Gastrocnemius medialis (tissue), 4 donors: ENCODE results near the gene ALDH3A2. TPM values are rescaled to one million over a fixed set of nuclear protein-coding genes. Genes with fewer than 3 reads are reported as not detected.

ENCODE experiments used
- ATAC-seq, 2 donors: fragments of 150-250 bp; one replicate each; pipeline ENCODE4 v1.9.1; 2016
- DNase-seq, 2 donors: peaks; one replicate each; pipeline ENCODE4 v3.0.0-alpha.2; 2019
- H3K27ac ChIP-seq, 4 donors: fragments of 200-600 bp; sonication (generic); 1 replicate in 1 of 4; 2 replicates in 3 of 4; pipeline ENCODE4 v1.5.1; 2016 to 2018; ENCODE audit warnings: mild to moderate bottlenecking in 2 of 4, moderate library complexity in 1 of 4
- H3K27me3 ChIP-seq, 3 donors: fragments of 200-600 bp; sonication (generic) in 2 of 3; 1 replicate in 1 of 3; 2 replicates in 2 of 3; pipeline versions ENCODE4 v1.5.1 to v1.6.0; 2016 to 2019; ENCODE audit warnings: mild to moderate bottlenecking in 1 of 3, moderate library complexity in 1 of 3
- H3K36me3 ChIP-seq, 2 donors: fragments of 200-600 bp; sonication (generic) in 1 of 2; one replicate each; pipeline ENCODE4 v1.5.1; 2017 to 2018
- H3K4me1 ChIP-seq, 2 donors: fragments of 200-600 bp; sonication (generic) in 1 of 2; one replicate each; pipeline ENCODE4 v1.5.1; 2016 to 2017; ENCODE audit warnings: mild to moderate bottlenecking in 2 of 2
- H3K4me3 ChIP-seq, 4 donors: fragments of 200-600 bp; sonication (generic) in 3 of 4; 1 replicate in 1 of 4; 2 replicates in 3 of 4; pipeline ENCODE4 v1.5.1; 2016 to 2019; ENCODE audit warnings: mild to moderate bottlenecking in 2 of 4
- H3K9me3 ChIP-seq, 3 donors: fragments of 200-600 bp; sonication (generic) in 2 of 3; 1 replicate in 1 of 3; 2 replicates in 2 of 3; pipeline ENCODE4 v1.5.1; 2016 to 2019
- CTCF ChIP-seq, 5 experiments: fragments of 450-650 bp in 3 of 5; fragments of 200-600 bp in 2 of 5; sonication (generic) in 2 of 5; IDR thresholded peaks in 4 of 5; conservative IDR thresholded peaks in 1 of 5; 1 replicate in 4 of 5; 2 replicates in 1 of 5; pipeline ENCODE4 v1.5.1; 2016 to 2019; ENCODE audit warnings: antibody characterized with exemption in 5 of 5, mild to moderate bottlenecking in 3 of 5, moderate library complexity in 3 of 5
- POLR2A ChIP-seq, 2 donors: fragments of 450-650 bp; IDR thresholded peaks; one replicate each; pipeline ENCODE4 v1.6.1; 2017; ENCODE audit warnings: antibody characterized with exemption in 2 of 2, mild to moderate bottlenecking in 2 of 2, moderate library complexity in 2 of 2
- in situ Hi-C, 4 donors: fragments of 200-750 bp; cut with MboI; loops; one replicate each; pipeline versions ENCODE4 v1.15.0 to v1.8.0; 2017; ENCODE audit warnings: low sequenced_read_pairs in 4 of 4
- intact Hi-C: fragments of 100-400 bp; cut with DNase I; formaldehyde crosslinking; loops from one replicate; pipeline ENCODE4 v1.15.1; 2023; ENCODE audit warnings: low total_unique reads
- total RNA-seq, 4 donors: library from RNA; depleted of rRNA; stranded (reverse); fragments of >200 nt; gene quantifications; one replicate each; pipeline versions ENCODE4 v1.1.0 to v1.2.3, GENCODE V29; 2016

Gene ALDH3A2
- total RNA-seq, 4 donors from 2014 or later: 87.6 to 117 (median 98.2) TPM

GRCh38 chr17:19626079-19626478, 22.5 kb upstream of the ALDH3A2 start:
- no peak for TF ChIP-seq POLR2A (IDR thresholded peaks at IDR 0.05)
- TF ChIP-seq CTCF (IDR thresholded peaks at IDR 0.05 in 4 of 5, conservative IDR thresholded peaks at IDR 0.05 in 1 of 5): no peak
- no peaks in the 10 kb centered on the region for H3K36me3 ChIP-seq
- H3K4me3 ChIP-seq: no peak overlapping the region
- no peaks in the 10 kb centered on the region for H3K27me3 ChIP-seq
- H3K9me3 ChIP-seq: no peaks in the 10 kb centered on the region
- DNase-seq (no peak), ATAC-seq (no peak)
- intact Hi-C loops (no loop called here), in situ Hi-C loops (loop anchor here in 2 of 4 donors (25.0 kb wide), 2 partner anchors 114 to 264 kb away; partner anchors contain the start of gene B9D1 (in 1 of the 2))
- H3K4me1 ChIP-seq: no peaks in the 10 kb centered on the region
- H3K27ac ChIP-seq: no peak overlapping the region

GRCh38 chr17:19629449-19629848, 19.1 kb upstream of the ALDH3A2 start:
- H3K27me3 ChIP-seq: no peaks in the 10 kb centered on the region
- H3K4me3 ChIP-seq: no peak overlapping the region
- ATAC-seq: no peak
- TF ChIP-seq CTCF (IDR thresholded peaks at IDR 0.05 in 4 of 5, conservative IDR thresholded peaks at IDR 0.05 in 1 of 5): no peak
- no peak for TF ChIP-seq POLR2A (IDR thresholded peaks at IDR 0.05)
- no peaks in the 10 kb centered on the region for H3K9me3 ChIP-seq
- H3K27ac ChIP-seq: no peak overlapping the region
- in situ Hi-C loops: loop anchor here in 2 of 4 donors (25.0 kb wide), 2 partner anchors 117 to 267 kb away; partner anchors contain the start of gene B9D1 (in 1 of the 2)
- DNase-seq: no peak
- intact Hi-C loops: no loop called here
- no peaks in the 10 kb centered on the region for H3K4me1 ChIP-seq
- no peaks in the 10 kb centered on the region for H3K36me3 ChIP-seq

DNA sequence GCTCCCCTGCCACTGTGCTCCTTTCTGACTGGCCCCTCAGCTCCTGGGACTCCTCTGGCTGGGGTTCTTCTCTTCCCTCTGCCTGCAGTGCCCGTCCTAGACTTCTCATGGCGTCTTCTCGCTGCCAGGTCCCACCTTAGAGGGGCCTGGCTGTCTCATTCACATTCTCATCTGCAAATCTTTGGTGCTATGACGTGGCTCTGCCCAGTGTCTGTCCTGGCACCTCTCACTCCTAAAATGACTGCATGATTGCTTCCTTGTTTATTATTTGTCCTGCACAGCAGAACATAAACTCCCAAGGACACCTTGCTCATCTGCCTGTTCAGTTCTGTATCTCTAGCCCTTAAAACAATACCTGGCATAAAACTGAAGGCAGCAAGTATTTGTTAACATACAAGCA, 18.5 kb upstream of the ALDH3A2 start:
- DNase-seq: no peak
- in situ Hi-C loops (loop anchor here in 2 of 4 donors (25.0 kb wide), 2 partner anchors 118 to 268 kb away; partner anchors contain the start of gene B9D1 (in 1 of the 2)), intact Hi-C loops (no loop called here)
- Histone ChIP-seq H3K9me3 (no peaks in the 10 kb centered on the region), H3K4me1 (no peaks in the 10 kb centered on the region), H3K4me3 (no peak overlapping the region), H3K27me3 (no peaks in the 10 kb centered on the region), H3K27ac (no peak overlapping the region), H3K36me3 (no peaks in the 10 kb centered on the region)
- no peak for ATAC-seq
- TF ChIP-seq CTCF (IDR thresholded peaks at IDR 0.05 in 4 of 5, conservative IDR thresholded peaks at IDR 0.05 in 1 of 5) (no peak), POLR2A (IDR thresholded peaks at IDR 0.05) (no peak)

GRCh38 chr17:19630661-19631060, 17.9 kb upstream of the ALDH3A2 start:
- DNase-seq (no peak), ATAC-seq (no peak)
- H3K9me3 ChIP-seq: no peaks in the 10 kb centered on the region
- no peak overlapping the region for H3K4me3 ChIP-seq
- in situ Hi-C loops: loop anchor here in 2 of 4 donors (25.0 kb wide), 2 partner anchors 118 to 268 kb away; partner anchors contain the start of gene B9D1 (in 1 of the 2)
- TF ChIP-seq POLR2A (IDR thresholded peaks at IDR 0.05): no peak
- TF ChIP-seq CTCF (IDR thresholded peaks at IDR 0.05 in 4 of 5, conservative IDR thresholded peaks at IDR 0.05 in 1 of 5): no peak
- H3K27me3 ChIP-seq: no peaks in the 10 kb centered on the region
- intact Hi-C loops: no loop called here
- H3K36me3 ChIP-seq: no peaks in the 10 kb centered on the region
- H3K27ac ChIP-seq: no peak overlapping the region
- H3K4me1 ChIP-seq: no peaks in the 10 kb centered on the region

- Histone ChIP-seq H3K4me1 (no peaks in the 10 kb centered on the region), H3K27ac (no peak overlapping the region), H3K4me3 (no peak overlapping the region), H3K36me3 (no peaks in the 10 kb centered on the region), H3K9me3 (no peaks in the 10 kb centered on the region), H3K27me3 (no peaks in the 10 kb centered on the region)
- no peak for ATAC-seq
- in situ Hi-C loops (loop anchor here in 2 of 4 donors (25.0 kb wide), 2 partner anchors 120 to 270 kb away; partner anchors contain the start of gene B9D1 (in 1 of the 2)), intact Hi-C loops (no loop called here)
- DNase-seq: no peak
- TF ChIP-seq CTCF (IDR thresholded peaks at IDR 0.05 in 4 of 5, conservative IDR thresholded peaks at IDR 0.05 in 1 of 5) (no peak), POLR2A (IDR thresholded peaks at IDR 0.05) (no peak)
These were observed 16.6 kb upstream of the ALDH3A2 start for GRCh38 chr17:19631905-19632304.
